ENCODE results near the gene RPL27. TPM values are rescaled to one million over a fixed set of nuclear protein-coding genes. Genes with fewer than 3 reads are reported as not detected.

RPL27 gene
- polyA plus RNA-seq, 1 experiment: 4,202 TPM

- Histone ChIP-seq H3K9me3 (ENCODE audit: control insufficient read depth, insufficient read depth, low read length) (no peaks in the 10 kb centered on the region; the same call in 1 of the 2 replicates), H3K27me3 (ENCODE audit: control insufficient read depth, insufficient read depth, low read length) (no peaks in the 10 kb centered on the region), H3K4me3 (ENCODE audit: low read depth, low read length) (peak within 1 kb of the TSS; percentile 87), H3K27ac (ENCODE audit: low read depth, low read length) (peak within 1 kb of the TSS; percentile 52)
- ChIA-PET POLR2A (interaction anchor here (1.5 kb wide), 1 partner anchor 18 kb away, joined by 7 read pairs; the partner anchor contains the start of gene RPL27), CTCF (interaction anchor here (1.3 to 1.4 kb wide), 2 partner anchors 18 to 137 kb away, joined by 5 to 6 read pairs; partner anchors contain the start of gene RPL27)
- no peak for DNase-seq (ENCODE audit: low read depth, low spot score)
- TF ChIP-seq CTCF (IDR thresholded peaks at IDR 0.05; ENCODE audit: low read depth, low read length): no peak
These were observed 18.5 kb upstream of the RPL27 start, which contains the start of gene PTGES3L for GRCh38 chr17:42979511-42980273. TSS of gene PTGES3L (minus strand) at chr17:42980080. CDS start at chr17:42980053, 27 bp downstream.

- POLR2A ChIA-PET: interaction anchor here (1.5 kb wide), 1 partner anchor 18 kb away, joined by 7 read pairs; the partner anchor contains the start of gene RPL27
- no peak for TF ChIP-seq CTCF (IDR thresholded peaks at IDR 0.05; ENCODE audit: low read depth, low read length)
- Histone ChIP-seq H3K27ac (ENCODE audit: low read depth, low read length) (peak within 1 kb of the TSS; percentile 52), H3K27me3 (ENCODE audit: control insufficient read depth, insufficient read depth, low read length) (no peaks in the 10 kb centered on the region), H3K9me3 (ENCODE audit: control insufficient read depth, insufficient read depth, low read length) (no peaks in the 10 kb centered on the region; the same call in 1 of the 2 replicates), H3K4me3 (ENCODE audit: low read depth, low read length) (peak within 1 kb of the TSS; percentile 87)
- DNase-seq (ENCODE audit: low read depth, low spot score): peak; percentile 52
- CTCF ChIA-PET: interaction anchor here (1.3 kb wide), 1 partner anchor 17 kb away, joined by 6 read pairs; the partner anchor contains the start of gene RPL27
These were observed 17.9 kb upstream of the RPL27 start, which contains the start of gene RUNDC1 for GRCh38 chr17:42980274-42980765. TSS of gene RUNDC1 (plus strand) at chr17:42980565. CDS start at chr17:42980577, 12 bp downstream.

GRCh38 chr17:42980766-42981397 is 17.3 kb upstream of the RPL27 start:
- H3K27me3 ChIP-seq (ENCODE audit: control insufficient read depth, insufficient read depth, low read length): no peaks in the 10 kb centered on the region
- ChIA-PET CTCF (no interaction called here), POLR2A (interaction anchor here (1.5 kb wide), 1 partner anchor 17 kb away, joined by 7 read pairs; the partner anchor contains the start of gene RPL27)
- H3K27ac ChIP-seq (ENCODE audit: low read depth, low read length): no peak overlapping the region
- H3K4me3 ChIP-seq (ENCODE audit: low read depth, low read length): peak overlapping the region; percentile 87
- no peak for TF ChIP-seq CTCF (IDR thresholded peaks at IDR 0.05; ENCODE audit: low read depth, low read length)
- no peaks in the 10 kb centered on the region; the same call in 1 of the 2 replicates for H3K9me3 ChIP-seq (ENCODE audit: control insufficient read depth, insufficient read depth, low read length)
- no peak for DNase-seq (ENCODE audit: low read depth, low spot score)

GRCh38 chr17:42982266-42982665 is 16.0 kb upstream of the RPL27 start:
- TF ChIP-seq CTCF (IDR thresholded peaks at IDR 0.05; ENCODE audit: low read depth, low read length): no peak
- Histone ChIP-seq H3K4me3 (ENCODE audit: low read depth, low read length) (no peak overlapping the region), H3K27ac (ENCODE audit: low read depth, low read length) (no peak overlapping the region), H3K9me3 (ENCODE audit: control insufficient read depth, insufficient read depth, low read length) (no peaks in the 10 kb centered on the region; the same call in 1 of the 2 replicates), H3K27me3 (ENCODE audit: control insufficient read depth, insufficient read depth, low read length) (no peaks in the 10 kb centered on the region)
- ChIA-PET POLR2A (interaction anchor here (0.7 kb wide), 1 partner anchor 148 kb away, joined by 5 read pairs; no protein-coding TSS in a partner anchor), CTCF (interaction anchor here (0.5 kb wide), 1 partner anchor 34 kb away, joined by 8 read pairs; no protein-coding TSS in a partner anchor)
- DNase-seq (ENCODE audit: low read depth, low spot score): no peak

All from AG04450 (cell line).